ENCODE measurements around the gene UBE2K. TPM values are rescaled to one million over a fixed set of nuclear protein-coding genes. Genes with fewer than 3 reads are reported as not detected.

Gene UBE2K
- polyA plus RNA-seq, 3 donors: 24.2 to 66.8 (median 50.0) TPM

GRCh38 chr4:39763714-39764572 lies 66.0 kb downstream of the UBE2K start:
- TF ChIP-seq, protein P1, sequence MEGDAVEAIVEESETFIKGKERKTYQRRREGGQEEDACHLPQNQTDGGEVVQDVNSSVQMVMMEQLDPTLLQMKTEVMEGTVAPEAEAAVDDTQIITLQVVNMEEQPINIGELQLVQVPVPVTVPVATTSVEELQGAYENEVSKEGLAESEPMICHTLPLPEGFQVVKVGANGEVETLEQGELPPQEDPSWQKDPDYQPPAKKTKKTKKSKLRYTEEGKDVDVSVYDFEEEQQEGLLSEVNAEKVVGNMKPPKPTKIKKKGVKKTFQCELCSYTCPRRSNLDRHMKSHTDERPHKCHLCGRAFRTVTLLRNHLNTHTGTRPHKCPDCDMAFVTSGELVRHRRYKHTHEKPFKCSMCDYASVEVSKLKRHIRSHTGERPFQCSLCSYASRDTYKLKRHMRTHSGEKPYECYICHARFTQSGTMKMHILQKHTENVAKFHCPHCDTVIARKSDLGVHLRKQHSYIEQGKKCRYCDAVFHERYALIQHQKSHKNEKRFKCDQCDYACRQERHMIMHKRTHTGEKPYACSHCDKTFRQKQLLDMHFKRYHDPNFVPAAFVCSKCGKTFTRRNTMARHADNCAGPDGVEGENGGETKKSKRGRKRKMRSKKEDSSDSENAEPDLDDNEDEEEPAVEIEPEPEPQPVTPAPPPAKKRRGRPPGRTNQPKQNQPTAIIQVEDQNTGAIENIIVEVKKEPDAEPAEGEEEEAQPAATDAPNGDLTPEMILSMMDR (IDR thresholded peaks at IDR 0.05): no peak
- no peaks in the 10 kb centered on the region for H3K9me3 Mint-ChIP-seq
- H3K27me3 Mint-ChIP-seq (ENCODE audit: low read depth in 3 of 3): peaks cover 0 to 2% (median 0%) of the 10 kb centered on the region in 3 donors
- intact Hi-C loops (cut with micrococcal nuclease): no loop called here
- no peak overlapping the region for H3K27ac ChIP-seq (ENCODE audit: low read depth in 1 of 2, low read length in 2 of 2)
- H3K27ac Mint-ChIP-seq: peak overlapping the region in 4 of 7 donors; percentile 35 to 65 (median 47)
- no peak overlapping the region for H2AFZ ChIP-seq (ENCODE audit: insufficient read depth, low read depth, low read length, poor library complexity, severe bottlenecking)
- H3K36me3 ChIP-seq (replicated peaks in 1 of 2; ENCODE audit: control insufficient read depth in 1 of 2, insufficient read depth in 2 of 2, low read length in 2 of 2): peaks cover 51 to 87% of the 10 kb centered on the region in 2 donors
- no peak overlapping the region for H3K4me3 ChIP-seq (replicated peaks in 1 of 3; ENCODE audit: low read depth in 2 of 3, low read length in 3 of 3)
- no peaks in the 10 kb centered on the region for H3K79me2 ChIP-seq (ENCODE audit: insufficient read depth, low read length)
- WGBS (ENCODE audit: insufficient coverage): 100% methylated on average over 6 of the region's 9 CpGs
- H3K36me3 Mint-ChIP-seq: peaks cover 44 to 81% of the 10 kb centered on the region in 2 donors
- no peak overlapping the region for H3K4me2 ChIP-seq (replicated peaks; ENCODE audit: extremely low read depth, low read length, poor library complexity, severe bottlenecking)
- no peaks in the 10 kb centered on the region for H3K4me1 Mint-ChIP-seq
- H3K9ac ChIP-seq (ENCODE audit: insufficient read depth, low read length, poor library complexity, severe bottlenecking): no peak overlapping the region
- DNase-seq: no peak
- H3K9me3 ChIP-seq (replicated peaks in 1 of 2; ENCODE audit: control insufficient read depth in 1 of 2, insufficient read depth in 1 of 2, low read length in 2 of 2): no peaks in the 10 kb centered on the region
- no peaks in the 10 kb centered on the region for H3K4me1 ChIP-seq (ENCODE audit: control insufficient read depth in 1 of 2, insufficient read depth in 2 of 2, low read length in 2 of 2)
- no peak overlapping the region for H3K4me3 Mint-ChIP-seq
- no peaks in the 10 kb centered on the region for H3K27me3 ChIP-seq (ENCODE audit: control insufficient read depth in 2 of 2, insufficient read depth in 2 of 2, low read length in 2 of 2)
- H4K20me1 ChIP-seq (ENCODE audit: insufficient read depth, low read length): peaks cover 17% of the 10 kb centered on the region

DNA sequence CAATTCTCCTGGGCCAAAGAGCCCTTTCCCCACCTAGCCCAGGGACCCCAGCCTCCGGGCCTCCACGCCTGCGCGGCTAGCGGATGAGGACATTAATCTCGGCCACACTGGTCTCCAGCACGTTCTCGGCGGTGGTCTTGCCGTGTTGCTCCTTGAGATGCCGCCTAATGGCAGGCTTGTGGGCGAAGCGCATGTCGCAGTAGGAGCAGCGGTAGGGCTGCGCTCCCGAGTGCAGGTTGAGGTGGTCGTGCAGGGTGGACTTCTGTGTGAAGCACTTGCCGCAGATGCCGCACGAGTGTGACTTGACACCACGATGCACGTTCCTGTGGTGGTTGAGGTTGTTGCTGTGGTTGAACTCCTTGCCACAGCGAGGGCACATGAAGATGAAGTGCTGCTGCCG lies 72.1 kb downstream of the UBE2K start:
- DNase-seq: no peak
- Mint-ChIP-seq H3K9me3 (peaks cover 0 to 3% (median 0%) of the 10 kb centered on the region in 7 donors), H3K27ac (peak overlapping the region in 2 of 7 donors; percentile 47 to 50), H3K4me3 (no peak overlapping the region), H3K27me3 (ENCODE audit: low read depth in 3 of 3) (peaks cover 0 to 4% (median 0%) of the 10 kb centered on the region in 3 donors), H3K4me1 (no peaks in the 10 kb centered on the region), H3K36me3 (peaks cover 32 to 61% of the 10 kb centered on the region in 2 donors)
- Histone ChIP-seq H2AFZ (ENCODE audit: insufficient read depth, low read depth, low read length, poor library complexity, severe bottlenecking) (no peak overlapping the region), H3K4me3 (replicated peaks in 1 of 3; ENCODE audit: low read depth in 2 of 3, low read length in 3 of 3) (no peak overlapping the region), H3K27ac (ENCODE audit: low read depth in 1 of 2, low read length in 2 of 2) (no peak overlapping the region), H3K4me2 (replicated peaks; ENCODE audit: extremely low read depth, low read length, poor library complexity, severe bottlenecking) (no peak overlapping the region), H3K4me1 (ENCODE audit: control insufficient read depth in 1 of 2, insufficient read depth in 2 of 2, low read length in 2 of 2) (no peaks in the 10 kb centered on the region), H3K36me3 (replicated peaks in 1 of 2; ENCODE audit: control insufficient read depth in 1 of 2, insufficient read depth in 2 of 2, low read length in 2 of 2) (peaks cover 40 to 74% of the 10 kb centered on the region in 2 donors), H4K20me1 (ENCODE audit: insufficient read depth, low read length) (peaks cover 5% of the 10 kb centered on the region), H3K9ac (ENCODE audit: insufficient read depth, low read length, poor library complexity, severe bottlenecking) (no peak overlapping the region), H3K9me3 (replicated peaks in 1 of 2; ENCODE audit: control insufficient read depth in 1 of 2, insufficient read depth in 1 of 2, low read length in 2 of 2) (no peaks in the 10 kb centered on the region), H3K79me2 (ENCODE audit: insufficient read depth, low read length) (no peaks in the 10 kb centered on the region), H3K27me3 (ENCODE audit: control insufficient read depth in 2 of 2, insufficient read depth in 2 of 2, low read length in 2 of 2) (no peaks in the 10 kb centered on the region)
- intact Hi-C loops (cut with micrococcal nuclease): no loop called here
- TF ChIP-seq, protein P1 (IDR thresholded peaks at IDR 0.05): no peak
- WGBS (ENCODE audit: insufficient coverage): 98% methylated on average over 23 of the region's 25 CpGs
